Prostate gland (tissue), 2 donors: Measurements from ENCODE around the gene KCNJ15. TPM values are rescaled to one million over a fixed set of nuclear protein-coding genes. Genes with fewer than 3 reads are reported as not detected.

Experiments used
- DNase-seq: peaks from one replicate; pipeline ENCODE4 v3.0.0-alpha.2; 2019; ENCODE audit warnings: low spot score
- H3K27ac ChIP-seq, 2 donors: fragments of 200-600 bp; sonication (generic); 2 replicates each; pipeline ENCODE4 v1.5.1; 2017 to 2019
- H3K27me3 ChIP-seq: fragments of 200-600 bp; sonication (generic); replicated peaks from 2 replicates; pipeline ENCODE4 v1.5.1; 2019; ENCODE audit not compliant: insufficient read depth
- H3K36me3 ChIP-seq, 2 donors: fragments of 200-600 bp; sonication (generic); 1 replicate in 1 of 2; 2 replicates in 1 of 2; pipeline versions ENCODE4 v1.5.1 to v1.8.1; 2017 to 2019
- H3K4me1 ChIP-seq: fragments of 200-600 bp; sonication (generic); replicated peaks from 2 replicates; pipeline ENCODE4 v1.5.1; 2019
- H3K4me3 ChIP-seq, 2 donors: fragments of 200-600 bp; sonication (generic); 2 replicates each; pipeline ENCODE4 v1.5.1; 2017 to 2019
- H3K9me3 ChIP-seq: fragments of 200-600 bp; sonication (generic); 2 replicates; pipeline ENCODE4 v1.5.1; 2017
- POLR2A ChIP-seq: fragments of 450-650 bp; IDR thresholded peaks from one replicate; pipeline ENCODE4 v1.6.1; 2016; ENCODE audit warnings: antibody characterized with exemption, mild to moderate bottlenecking
- POLR2AphosphoS5 ChIP-seq: sonication (generic); formaldehyde crosslinking; IDR thresholded peaks from one replicate; pipeline ENCODE4 v1.6.1; 2017; ENCODE audit warnings: antibody characterized with exemption
- WGBS: methylation state at CpG from one replicate; pipeline ENCODE4 v1.1.5; 2018; 5-methylcytosine and 5-hydroxymethylcytosine counted together
- intact Hi-C: fragments of 100-400 bp; cut with DNase I; formaldehyde crosslinking; loops from one replicate; pipeline ENCODE4 v1.14.2; 2022
- total RNA-seq, 2 donors: library from RNA; depleted of rRNA; stranded (reverse); fragments of >200 nt; gene quantifications; one replicate each; pipeline ENCODE4 v1.1.0, GENCODE V29; 2016
- TF ChIP-seq, protein P1 (sequence below), 4 experiments: fragments of 200-600 bp in 2 of 4; fragments of 450-650 bp in 2 of 4; sonication (generic) in 2 of 4; IDR thresholded peaks; 1 replicate in 3 of 4; 2 replicates in 1 of 4; pipeline ENCODE4 v1.5.1; 2016 to 2019; ENCODE audit warnings: antibody characterized with exemption in 4 of 4, mild to moderate bottlenecking in 2 of 4, moderate library complexity in 2 of 4

Gene KCNJ15
- total RNA-seq, 2 donors from 2014 or later, result 4.5 to 5.6 TPM

DNA sequence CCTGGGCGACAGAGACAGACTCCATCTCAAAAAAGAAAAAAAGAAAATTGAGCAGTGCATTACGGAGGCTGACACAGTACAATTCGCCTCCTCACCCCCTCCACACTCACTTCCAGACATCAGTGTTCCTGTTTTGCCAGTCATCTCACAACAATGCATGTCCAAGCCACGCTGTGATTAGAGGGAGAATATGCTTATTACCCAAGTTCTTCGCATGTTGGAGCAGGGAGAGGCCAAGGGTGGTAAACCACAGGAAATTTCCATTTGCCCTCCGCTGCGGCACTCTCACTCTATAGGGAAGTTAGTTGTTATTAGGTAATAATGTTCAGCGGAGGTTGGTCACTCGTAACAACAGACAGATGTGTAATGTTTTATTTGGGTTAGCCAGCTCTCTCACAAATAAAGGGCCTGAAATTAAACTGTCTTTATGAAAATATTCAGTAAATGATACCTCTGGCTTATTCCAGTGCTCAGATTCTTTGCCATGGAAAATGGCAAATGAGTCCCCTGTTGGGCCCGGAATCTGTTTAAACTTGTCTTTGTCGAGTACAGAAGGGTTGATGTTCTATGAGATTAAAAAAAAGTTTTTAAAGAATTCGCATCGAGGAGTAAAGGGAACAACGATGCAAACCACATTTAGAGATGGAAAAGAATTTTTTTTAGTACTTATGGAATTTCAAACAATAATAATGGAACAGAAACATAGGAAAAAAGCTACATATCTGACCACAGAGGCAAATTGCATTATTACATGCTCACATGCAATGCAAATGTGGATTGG, 33.1 kb downstream of the KCNJ15 start:
- DNase-seq, result no peak
- intact Hi-C loops, result no loop called here
- Histone ChIP-seq H3K36me3 (no peaks in the 10 kb centered on the region), H3K9me3 (no peaks in the 10 kb centered on the region), H3K4me3 (no peak overlapping the region), H3K4me1 (no peaks in the 10 kb centered on the region), H3K27ac (no peak overlapping the region), H3K27me3 (no peaks in the 10 kb centered on the region)
- TF ChIP-seq POLR2A (no peak), POLR2AphosphoS5 (no peak)
- TF ChIP-seq, protein P1, sequence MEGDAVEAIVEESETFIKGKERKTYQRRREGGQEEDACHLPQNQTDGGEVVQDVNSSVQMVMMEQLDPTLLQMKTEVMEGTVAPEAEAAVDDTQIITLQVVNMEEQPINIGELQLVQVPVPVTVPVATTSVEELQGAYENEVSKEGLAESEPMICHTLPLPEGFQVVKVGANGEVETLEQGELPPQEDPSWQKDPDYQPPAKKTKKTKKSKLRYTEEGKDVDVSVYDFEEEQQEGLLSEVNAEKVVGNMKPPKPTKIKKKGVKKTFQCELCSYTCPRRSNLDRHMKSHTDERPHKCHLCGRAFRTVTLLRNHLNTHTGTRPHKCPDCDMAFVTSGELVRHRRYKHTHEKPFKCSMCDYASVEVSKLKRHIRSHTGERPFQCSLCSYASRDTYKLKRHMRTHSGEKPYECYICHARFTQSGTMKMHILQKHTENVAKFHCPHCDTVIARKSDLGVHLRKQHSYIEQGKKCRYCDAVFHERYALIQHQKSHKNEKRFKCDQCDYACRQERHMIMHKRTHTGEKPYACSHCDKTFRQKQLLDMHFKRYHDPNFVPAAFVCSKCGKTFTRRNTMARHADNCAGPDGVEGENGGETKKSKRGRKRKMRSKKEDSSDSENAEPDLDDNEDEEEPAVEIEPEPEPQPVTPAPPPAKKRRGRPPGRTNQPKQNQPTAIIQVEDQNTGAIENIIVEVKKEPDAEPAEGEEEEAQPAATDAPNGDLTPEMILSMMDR (IDR thresholded peaks at IDR 0.05), result no peak
- WGBS, result 60% methylated on average over 14 of the region's 14 CpGs

DNA sequence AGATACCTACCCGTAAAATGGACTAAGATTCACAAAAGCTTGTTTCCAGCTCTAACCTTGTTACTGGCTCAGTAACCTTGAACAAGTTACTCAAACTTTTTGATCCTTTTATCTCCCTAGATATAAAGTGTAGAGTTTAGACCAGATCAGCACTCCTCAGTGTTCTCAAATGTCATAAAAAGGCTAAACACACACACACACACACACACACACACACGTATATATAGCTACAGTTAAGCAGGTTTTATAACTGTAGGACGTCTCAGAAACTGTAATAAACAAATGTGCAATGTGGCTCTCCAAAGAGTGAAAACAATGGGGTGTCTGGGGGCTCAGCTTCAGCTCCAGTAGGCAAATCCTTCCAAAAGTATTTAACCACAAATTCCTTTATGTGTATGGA, 34.0 kb downstream of the KCNJ15 start:
- no peaks in the 10 kb centered on the region for H3K4me1 ChIP-seq
- no peak for DNase-seq
- TF ChIP-seq POLR2AphosphoS5, result no peak
- H3K27ac ChIP-seq, result no peak overlapping the region
- H3K27me3 ChIP-seq, result no peaks in the 10 kb centered on the region
- no peaks in the 10 kb centered on the region for H3K36me3 ChIP-seq
- intact Hi-C loops, result no loop called here
- H3K9me3 ChIP-seq, result no peaks in the 10 kb centered on the region
- H3K4me3 ChIP-seq, result no peak overlapping the region
- 24% methylated on average over 3 of the region's 3 CpGs for WGBS

DNA sequence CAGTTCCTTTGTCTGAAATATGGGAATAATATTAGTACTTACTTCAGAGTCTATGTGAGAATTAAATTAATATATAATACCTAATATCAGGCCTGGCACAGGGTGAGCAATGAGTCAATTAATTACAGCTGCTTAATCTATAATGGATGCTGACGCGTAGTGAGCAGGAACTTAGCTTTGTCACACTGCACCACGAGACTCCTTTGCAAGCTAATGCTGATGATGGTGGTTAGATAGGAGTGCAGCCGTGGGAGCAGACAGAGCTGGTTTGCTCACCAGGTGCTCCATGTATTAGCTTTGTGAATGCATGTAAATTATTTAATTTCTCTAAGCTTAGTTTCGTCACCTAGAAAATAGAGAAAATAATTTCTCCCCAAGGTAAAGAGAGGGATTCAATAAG, 35.1 kb downstream of the KCNJ15 start:
- DNase-seq, result no peak
- no peak for TF ChIP-seq POLR2A
- TF ChIP-seq, protein P1 (IDR thresholded peaks at IDR 0.05), result no peak
- no peak for TF ChIP-seq POLR2AphosphoS5
- intact Hi-C loops, result no loop called here
- Histone ChIP-seq H3K27ac (no peak overlapping the region), H3K9me3 (no peaks in the 10 kb centered on the region), H3K36me3 (no peaks in the 10 kb centered on the region), H3K27me3 (no peaks in the 10 kb centered on the region), H3K4me3 (no peak overlapping the region), H3K4me1 (no peaks in the 10 kb centered on the region)
- 90% methylated on average over 5 of the region's 5 CpGs for WGBS

DNA sequence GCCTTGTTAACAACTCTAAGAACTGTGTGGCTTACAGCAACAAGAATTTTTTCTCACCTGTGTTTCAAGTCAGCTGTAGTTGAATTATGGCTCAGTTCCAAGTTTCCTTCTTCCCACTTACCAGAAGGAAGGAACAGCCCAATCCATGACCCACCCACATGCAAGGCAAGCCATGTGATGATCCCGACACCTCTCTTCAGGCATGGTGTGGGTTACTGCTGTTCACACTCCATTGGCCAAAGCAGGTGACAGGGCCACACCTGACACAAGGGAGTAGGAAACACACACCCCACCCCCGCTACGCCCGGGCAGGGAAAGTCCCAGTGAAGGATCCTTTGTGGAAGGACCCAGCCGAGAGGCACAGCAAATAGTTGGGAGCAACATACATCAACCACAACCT, 36.3 kb downstream of the KCNJ15 start:
- H3K4me3 ChIP-seq, result no peak overlapping the region
- H3K4me1 ChIP-seq, result no peaks in the 10 kb centered on the region
- intact Hi-C loops, result no loop called here
- 94% methylated on average over 5 of the region's 5 CpGs for WGBS
- no peak for DNase-seq
- TF ChIP-seq, protein P1 (IDR thresholded peaks at IDR 0.05), result no peak
- no peak for TF ChIP-seq POLR2A
- TF ChIP-seq POLR2AphosphoS5, result no peak
- no peaks in the 10 kb centered on the region for H3K9me3 ChIP-seq
- no peaks in the 10 kb centered on the region for H3K27me3 ChIP-seq
- H3K27ac ChIP-seq, result no peak overlapping the region
- no peaks in the 10 kb centered on the region for H3K36me3 ChIP-seq

DNA sequence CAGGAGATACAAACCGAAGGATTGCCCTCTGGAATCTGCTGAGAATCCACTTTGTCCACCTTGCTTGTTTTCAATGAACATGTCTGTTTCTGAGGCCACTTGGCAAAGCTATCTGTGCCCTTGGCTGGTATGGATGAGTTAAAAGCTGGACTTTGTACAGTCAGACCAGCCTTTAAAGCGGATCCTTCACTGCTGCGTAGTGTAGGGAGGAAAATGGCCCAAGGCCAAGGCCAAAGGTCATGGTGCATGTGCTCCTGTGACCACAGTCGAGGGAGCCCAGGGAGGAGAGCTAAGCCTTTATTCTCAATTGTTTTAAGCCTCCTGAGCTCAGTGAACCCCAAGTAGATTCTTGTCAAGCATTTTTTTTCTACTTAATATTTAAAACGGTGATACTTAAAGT, 37.0 kb downstream of the KCNJ15 start:
- 62% methylated on average over 5 of the region's 5 CpGs for WGBS
- Histone ChIP-seq H3K4me3 (no peak overlapping the region), H3K36me3 (no peaks in the 10 kb centered on the region), H3K27ac (no peak overlapping the region), H3K27me3 (no peaks in the 10 kb centered on the region), H3K4me1 (no peaks in the 10 kb centered on the region), H3K9me3 (no peaks in the 10 kb centered on the region)
- intact Hi-C loops, result no loop called here
- TF ChIP-seq POLR2AphosphoS5, result no peak
- TF ChIP-seq POLR2A, result no peak
- TF ChIP-seq, protein P1 (IDR thresholded peaks at IDR 0.05), result no peak
- DNase-seq, result no peak
